NK-92 (cell line): ENCODE results near the gene LRTM2.

Experiments
- DNase-seq: peaks from one replicate; lab custom pipeline; 2025; ENCODE audit not compliant: unreplicated experiment; lab: John Stamatoyannopoulos, UW

The LRTM2 gene

DNA sequence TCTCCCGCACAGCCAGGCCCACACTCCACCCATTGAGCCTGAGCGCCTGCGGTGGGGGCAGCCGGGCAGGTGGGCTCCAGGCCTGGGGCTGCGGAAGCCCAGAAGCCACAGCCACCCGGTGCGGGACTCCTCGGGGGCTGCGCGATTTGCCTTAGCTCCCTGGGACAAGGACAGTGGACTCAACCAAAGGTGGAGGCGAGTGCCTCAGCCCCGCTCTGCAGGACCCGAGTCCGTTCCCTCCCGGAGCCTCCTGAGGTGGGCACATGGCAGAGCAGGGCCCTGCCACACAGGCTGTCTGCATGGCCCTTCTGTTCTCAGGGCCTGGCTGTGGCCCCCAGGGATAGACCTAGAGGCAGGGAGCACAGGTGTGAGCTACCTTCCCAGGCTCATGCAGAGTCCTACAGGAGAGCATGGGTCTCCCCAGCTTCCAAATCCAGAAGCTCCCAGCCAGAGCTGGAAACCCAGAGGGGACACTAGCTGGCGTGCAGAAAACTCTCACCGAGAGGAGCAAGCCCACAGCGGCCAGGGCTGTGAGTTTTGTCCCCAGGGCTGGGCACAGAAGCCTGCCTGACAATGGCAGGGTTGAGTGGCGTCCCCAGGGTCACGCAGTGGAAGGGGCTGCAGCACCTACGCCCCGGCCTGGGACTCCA lies 22.2 kb upstream of the LRTM2 start:
- DNase-seq, result no peak

DNA sequence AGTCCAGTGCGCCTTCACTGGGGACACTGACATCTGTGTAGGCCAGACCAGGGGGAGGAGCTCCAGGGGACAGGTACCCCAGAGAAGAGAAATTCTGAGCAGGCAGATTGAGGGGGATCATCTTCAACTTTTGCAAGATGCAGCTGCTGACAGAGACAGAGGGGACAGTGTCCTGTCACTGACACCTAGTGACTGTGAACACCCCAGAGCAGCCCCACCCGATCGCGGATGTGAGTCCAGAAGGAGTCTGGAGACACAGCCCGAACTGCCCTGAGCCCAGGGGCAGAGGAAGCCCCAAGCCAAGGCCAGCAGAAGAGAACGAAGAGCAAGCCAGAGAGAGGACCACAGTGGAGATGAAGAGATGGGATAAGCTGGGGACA lies 21.7 kb upstream of the LRTM2 start:
- no peak for DNase-seq

DNA sequence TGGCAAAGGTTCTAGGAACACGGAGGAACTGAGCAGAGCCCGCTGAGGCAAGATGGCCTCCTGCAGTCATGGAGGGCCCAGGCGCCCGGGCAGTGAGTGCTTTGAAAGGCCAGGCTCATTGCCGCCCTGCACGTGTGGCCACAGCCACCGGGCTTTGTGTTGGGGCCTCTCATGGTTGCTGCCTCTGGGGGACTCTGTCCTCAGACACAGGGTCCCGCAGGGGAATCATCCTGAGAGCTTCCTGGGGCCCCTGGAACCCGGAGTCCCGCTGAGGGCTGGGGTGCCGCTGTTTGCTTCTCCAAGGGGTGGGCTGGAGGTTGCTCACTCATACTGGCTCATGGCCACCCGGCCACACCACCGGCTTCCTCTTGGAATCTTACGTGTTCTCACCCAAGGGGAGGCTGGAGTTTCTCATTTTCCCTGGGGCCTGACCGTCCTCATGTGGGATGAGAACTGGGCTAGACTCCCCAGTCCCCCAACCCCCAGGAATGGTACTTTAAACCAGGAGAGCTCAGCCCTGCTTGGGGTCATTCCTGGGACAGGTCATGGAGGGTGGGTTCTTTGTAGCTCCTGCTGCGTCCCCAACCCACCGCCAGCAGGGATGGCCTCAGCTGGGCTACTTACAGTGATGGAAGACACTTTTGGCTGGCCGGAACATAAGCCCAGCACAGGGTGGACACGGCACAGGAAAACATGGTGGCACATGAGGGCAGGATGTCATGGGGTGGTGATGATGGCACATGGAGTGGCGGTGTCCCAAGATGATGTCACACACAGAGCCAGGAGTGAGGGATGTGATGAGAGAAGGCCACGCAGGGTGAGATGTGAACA lies 21.1 kb upstream of the LRTM2 start:
- DNase-seq, result no peak

DNA sequence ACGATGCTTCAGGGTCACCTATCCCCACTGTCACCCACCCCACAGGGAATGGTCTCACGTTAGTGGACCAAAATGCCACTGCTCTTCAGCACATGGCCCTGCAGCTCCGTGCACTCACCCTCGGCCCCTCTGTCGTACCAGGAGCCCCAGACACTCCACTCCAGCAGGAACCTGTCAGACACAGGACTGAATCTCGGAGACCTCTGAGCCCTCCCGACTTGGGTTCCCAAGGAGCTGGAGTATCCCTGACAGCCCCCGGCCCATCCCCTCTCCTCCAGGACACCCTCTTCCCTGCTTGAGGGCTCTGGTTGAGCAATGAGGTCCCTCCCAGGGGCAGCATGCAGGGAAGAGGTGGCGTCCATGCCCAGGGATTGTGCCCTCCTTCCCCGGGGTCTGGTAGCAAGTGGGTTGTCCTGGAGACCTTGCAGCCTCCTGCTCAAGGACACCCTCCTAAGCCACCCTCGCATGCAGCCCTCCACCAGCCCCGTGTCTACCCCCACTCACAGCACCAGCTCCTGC lies 20.4 kb upstream of the LRTM2 start:
- no peak for DNase-seq

DNA sequence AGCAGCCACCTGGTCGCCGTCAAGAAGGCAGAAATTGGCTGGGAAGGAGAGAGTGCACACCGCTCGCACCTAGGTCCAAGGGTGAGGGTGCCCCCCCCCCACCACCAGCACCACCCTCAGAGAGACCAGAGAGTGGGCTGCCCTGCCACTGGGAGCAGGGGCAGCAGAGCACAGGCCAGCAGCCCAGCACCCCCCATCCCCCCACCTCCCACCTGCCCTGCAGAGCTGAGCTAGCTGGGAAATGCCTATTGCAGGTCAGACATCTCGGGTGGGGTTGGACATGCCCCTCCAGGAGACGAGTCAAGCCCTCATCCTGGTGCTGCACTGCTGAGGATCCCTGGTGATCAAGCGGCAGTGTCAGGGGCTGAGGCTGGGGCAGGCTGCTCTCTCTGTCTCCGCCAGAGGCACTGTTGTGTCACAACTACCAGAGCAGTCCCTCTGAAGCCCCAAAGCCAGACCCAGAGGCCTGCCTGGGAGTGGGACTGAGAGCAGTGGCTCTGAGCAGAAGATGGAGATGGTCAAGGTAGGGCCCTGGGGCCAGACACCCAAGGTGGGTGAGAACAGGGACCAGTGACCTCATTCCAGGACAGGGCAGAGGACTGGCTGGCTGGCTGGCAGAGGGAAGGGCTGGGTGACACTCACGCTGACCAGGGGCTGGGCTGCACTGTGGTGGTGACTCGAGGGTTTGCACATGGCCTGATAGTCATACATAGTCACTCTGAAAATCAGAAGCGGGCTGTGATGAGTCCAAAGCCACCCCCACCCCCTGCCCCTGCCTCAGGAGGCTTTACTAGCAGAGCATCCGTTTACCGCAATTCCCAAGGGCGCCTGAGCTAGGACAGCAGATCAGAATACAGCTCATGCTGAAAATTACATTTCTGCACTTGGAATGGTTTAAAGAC lies 19.7 kb upstream of the LRTM2 start:
- DNase-seq, result no peak

DNA sequence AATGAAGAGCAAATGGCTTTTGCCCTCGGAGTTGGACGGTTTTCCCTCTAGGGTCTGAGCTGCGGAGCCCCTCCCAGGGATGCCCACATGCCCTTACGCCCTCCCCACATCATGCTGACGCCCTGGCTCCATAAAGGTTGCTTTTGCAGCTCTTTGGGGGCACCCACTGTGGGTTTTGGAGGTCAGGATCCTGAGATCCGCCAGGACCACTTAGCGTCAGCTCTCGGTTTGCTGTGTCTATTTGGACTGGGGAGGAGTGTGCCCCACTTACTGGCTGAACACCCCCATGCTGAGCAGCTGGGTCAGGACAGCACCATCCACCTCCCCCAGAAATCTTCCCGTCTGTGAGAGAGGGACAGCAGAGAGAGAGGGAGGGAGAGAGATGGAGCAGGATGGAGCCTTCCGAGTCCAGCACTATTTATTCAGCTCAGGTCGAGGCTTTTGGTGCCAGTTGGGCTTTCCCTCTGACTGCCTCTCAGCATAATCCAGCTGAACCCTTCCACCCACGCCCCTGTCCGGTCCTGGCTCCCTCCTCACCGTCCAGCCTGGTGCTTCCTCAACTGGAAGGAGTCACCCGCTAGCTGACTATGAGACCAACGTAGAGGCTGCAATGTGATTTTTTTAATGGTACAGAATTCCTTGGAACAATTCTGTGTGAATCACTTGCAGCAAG lies 18.9 kb upstream of the LRTM2 start:
- no peak for DNase-seq

DNA sequence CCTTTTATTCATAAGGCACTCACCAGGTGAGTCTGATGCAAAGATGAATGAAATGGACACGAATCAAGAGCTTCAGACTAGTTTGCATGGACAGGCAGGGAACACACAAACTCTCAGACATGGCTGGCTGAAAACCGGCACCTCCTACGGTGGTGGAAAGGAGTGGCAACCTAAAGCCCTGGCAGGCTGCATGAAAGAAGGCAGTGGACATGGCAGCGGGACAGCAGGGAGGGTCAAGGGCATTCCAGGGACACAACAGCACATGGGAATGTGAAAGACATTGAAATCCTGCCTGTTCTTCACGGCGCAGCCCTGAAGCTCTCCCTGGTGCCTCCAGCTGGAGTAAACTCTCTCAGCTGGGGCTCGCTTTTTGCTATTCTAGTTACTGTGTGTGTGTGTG lies 16.6 kb upstream of the LRTM2 start:
- no peak for DNase-seq

DNA sequence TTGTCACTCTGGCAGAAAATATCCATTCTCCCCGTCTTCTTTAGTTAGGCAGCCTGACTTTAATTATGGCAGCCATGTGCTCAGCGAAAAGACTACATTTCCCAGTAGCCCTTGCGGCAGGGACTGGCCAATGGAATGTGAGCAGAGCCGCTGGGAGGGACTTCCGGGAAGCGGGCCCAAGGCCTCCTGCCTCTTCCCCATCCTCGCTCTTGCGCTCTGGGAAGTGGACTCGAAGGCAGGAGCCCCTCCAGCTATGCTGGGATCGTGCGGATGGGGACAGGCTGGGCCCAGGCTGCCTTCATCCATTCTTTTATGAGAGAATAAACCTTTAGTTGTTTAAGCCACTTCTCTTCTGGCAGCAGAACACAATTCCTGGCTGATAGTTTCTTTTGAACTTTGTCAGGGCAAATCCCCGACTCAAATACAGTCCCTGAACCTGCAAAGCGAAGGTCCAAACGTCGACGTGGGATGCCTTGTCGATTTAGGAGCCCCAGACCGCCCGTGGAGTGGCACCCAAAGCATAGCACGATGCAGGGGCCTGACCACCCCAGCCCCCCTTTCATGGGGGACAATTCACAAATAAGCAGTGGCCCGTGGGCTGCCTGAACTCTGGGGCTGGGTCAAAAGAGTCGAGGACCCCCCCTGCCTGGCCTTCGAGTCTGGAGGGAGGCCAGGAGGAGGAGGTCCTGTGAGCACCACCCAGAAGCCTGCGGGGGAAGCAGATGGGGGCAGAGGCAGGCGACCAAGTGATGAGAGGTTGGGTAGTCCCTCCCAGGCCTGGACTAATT lies 15.6 kb upstream of the LRTM2 start:
- peak; percentile 4 for DNase-seq

DNA sequence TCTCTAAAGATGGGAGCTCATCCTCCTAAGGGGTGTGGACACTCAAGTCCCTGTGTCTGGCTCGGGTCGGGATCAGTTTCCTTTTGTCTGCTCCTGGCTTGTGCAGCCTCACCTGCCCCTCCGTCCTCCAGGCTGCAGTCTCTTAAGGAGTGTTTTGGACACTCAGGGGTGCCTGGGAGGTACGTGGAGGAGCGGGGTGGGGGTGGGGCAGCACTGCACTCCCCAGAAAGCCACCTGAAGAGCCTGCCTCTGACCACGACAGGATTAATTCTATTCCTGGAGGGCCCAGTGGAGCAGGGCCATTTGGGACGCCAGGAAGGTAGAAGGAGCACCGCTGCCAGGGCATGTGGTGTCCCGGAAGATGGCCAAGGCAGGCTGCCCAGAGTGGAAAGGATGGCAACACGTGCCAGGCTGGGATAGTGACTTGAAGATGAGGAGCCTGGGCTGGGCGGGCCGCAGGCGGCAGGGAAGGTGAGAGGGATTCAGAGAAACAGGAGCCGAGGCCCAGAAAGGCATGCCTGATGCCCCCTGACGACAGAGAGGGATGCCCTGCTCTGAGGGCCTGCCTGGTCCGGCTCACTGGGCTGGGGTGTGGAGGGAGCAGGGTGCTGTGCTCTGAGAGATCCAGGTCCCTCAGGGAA lies 14.8 kb upstream of the LRTM2 start:
- no peak for DNase-seq

DNA sequence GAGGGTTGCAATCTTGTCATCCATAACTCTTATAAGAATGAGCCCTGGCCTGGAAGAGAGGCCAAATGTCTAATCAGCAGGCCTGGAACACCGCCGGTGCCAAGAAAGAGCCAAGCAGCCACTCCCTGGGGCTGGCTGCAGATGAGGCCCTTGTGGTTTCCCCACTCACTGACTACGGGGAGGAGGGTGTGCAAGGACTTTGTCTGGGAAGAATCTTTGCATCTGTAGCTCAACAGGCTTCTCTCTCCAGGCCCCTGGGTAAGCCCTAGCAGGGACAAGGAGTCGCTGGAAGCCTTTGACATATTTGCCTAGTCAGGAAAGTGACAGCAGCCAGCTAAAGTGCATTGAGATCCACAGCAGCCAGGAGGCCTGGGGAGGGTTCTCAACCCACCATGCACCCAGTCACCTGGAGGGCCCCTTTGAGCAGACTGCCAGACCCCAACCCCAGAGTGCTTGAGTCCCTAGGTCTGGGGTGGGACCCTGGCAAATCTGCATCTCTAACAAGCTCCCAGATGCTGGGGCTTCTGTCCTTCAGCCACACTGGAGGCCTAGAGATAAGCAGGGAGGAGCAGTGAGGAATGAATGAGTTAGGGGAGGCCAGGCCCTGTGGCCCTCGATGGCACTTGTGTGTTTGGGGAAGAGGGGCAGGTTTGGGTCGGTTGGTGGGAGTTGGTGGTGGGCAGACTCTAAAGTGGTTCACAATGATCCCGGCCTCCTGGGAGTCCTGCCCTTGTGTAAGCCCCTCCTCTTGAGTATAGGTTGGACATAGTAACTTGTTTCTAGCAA lies 13.9 kb upstream of the LRTM2 start:
- no peak for DNase-seq

DNA sequence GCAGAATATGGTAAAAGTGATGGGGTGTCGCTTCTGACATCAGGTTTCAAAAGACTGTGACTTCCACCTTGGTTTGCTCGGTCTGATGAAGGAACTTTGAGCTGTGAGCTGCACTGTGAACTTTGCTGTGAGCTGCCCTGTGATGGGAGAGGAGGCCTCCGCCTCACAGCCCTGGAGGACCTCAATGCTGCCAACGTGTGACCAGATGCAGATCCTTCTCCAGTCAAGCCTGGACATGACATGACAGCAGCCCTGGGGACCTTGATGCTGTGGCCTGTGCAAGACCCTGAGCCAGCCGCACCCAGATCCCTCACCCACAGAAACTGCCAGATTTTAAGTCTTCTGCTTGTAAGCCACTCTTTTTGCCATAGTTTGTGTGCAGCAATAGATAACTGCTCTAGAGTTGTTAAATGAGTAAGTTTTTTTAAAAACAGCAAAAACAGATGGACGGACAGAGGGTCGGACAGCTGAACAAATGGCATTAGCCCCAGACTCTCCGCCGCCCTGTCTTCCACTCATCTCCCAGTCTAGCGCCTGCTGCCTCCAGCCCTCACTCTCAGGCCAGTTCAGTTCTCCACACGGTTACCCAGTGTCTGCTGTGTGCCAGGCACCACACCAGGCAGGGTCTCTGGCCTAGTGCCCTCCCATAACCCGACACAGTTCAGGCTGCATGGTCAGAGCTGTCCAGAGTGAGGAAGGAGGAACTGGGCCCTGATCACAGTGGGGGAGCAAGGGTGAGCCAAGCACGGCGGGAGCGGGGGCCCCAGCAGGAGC lies 13.1 kb upstream of the LRTM2 start:
- no peak for DNase-seq

DNA sequence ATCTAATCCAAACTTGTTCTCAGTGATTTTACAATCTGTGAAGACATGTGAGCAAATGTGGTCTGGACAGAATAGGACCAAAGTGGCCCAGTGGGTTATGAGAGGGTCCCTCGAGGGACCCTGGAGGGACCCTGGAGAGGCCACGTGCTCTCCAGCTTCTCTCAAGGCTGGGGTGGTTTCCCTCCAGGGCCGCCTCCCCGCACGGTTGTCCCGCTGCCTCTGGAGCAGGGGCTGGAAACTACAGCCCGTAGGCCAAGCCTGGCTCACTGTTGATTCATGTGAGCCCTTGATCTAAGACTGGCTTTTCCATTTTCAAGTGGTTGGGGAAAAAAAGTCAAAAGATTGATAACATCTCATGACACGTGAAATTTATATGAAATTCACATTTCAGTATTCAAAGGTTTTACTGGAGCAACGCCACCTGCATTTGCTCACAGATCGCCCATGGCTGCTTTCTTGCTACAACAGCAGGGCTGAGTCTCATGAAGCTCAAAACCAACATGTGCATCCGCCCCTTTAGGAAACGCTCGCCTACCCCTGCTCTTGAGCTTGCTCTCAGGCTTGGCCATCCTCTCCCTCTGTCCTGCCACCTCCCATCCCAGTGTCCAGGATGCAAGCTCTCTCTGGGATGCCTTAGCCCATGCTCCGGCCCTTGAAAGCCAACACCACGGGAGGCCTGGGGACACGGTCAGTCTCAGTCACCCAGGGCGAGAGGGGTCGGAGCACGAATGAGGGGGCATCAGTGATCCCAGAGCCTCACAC lies 12.1 kb upstream of the LRTM2 start:
- no peak for DNase-seq

DNA sequence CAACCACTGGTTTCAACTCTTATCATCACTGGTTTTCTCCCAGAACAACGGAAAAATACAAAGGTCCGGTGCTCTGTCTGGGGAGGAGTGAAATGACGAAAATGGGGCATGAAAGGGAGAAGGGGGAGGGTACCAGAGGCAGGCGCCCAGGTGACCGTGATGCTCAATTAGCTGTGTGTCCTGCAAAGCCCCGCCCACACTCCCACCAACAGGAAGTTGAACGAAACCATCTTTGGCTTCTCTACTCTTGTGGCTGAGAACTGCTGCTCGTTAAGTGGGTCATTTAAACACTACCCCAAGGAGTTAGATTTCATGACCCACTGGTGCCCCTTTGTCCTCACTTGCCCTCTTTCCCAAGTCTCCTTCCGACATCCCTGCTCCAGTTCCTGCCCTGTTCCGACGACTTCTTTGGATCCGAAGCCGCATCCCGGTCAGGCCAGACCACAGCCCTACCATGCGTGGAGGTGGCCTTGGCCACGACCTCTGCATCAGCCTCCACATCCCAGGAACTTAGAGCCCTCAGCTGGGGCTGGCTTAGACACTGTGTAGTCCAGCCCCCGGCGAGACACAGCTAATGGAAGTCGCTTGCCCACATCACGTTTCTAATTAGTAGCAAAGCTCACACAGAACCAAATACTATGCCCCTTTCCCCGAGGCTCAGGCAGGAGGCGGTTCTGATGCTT lies 11.4 kb upstream of the LRTM2 start:
- DNase-seq, result no peak

DNA sequence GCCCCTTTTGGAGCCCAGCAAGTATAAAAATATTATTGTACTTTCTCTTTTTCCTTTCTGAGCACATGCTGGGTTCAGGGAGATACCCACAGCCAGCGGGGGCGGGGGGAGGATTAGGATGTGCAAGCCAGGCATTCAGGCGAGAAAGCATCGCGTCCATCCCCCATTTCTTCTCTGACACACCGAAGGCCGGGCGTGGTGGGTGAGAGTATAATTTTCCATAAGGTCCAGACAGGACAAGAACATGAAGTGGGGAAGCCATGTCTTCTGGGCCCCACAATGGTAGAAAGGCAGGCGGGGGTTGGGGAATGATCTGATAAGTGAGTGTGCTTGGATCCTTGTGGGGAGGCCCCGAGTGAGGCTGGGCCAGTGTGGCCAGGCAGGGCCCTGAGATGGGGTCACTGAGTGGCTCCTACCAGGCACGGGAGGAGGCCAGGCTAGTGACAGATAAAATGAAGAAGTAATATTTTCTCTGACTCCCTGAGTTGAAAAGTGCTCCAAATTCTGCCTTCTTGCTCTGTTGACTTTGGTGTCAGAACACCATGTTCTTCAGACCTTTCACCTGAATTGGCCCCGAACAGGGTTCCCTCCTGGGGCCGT lies 10.7 kb upstream of the LRTM2 start:
- no peak for DNase-seq

DNA sequence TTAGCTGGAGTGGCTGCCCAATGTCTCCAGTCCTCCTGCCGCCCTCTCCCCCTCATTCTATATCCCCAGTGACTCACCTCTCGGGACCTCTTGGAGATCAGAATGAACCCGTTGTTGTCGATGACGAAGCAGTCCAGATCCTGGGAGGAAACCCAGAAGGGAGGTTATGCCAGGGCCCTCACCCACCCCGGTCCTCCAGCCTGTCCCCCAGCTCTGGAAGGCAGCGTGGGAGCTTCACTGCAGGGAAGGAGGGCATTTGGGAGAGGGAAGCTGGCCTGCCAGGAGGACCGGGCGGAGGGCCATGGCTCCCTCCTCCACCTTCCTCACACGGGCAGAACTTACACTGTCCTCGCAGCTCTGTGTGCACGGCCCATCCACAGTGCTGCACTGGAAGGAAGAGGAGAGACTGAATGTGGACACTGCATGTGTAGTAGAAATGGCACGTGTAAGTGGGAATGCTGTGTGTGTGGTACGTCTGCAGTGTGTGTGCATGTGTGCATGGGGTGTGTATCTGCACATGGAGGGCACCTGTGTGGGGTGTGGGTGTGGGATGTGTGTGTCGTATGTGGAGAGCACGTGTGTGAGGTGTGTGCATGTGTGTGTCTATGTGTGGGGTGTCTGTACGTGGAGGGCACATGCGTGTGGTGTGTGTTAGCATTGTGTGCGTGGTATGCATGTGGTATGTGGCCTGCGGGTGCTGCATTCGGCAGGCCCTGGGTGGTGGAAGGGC lies 10.0 kb upstream of the LRTM2 start:
- DNase-seq, result no peak

DNA sequence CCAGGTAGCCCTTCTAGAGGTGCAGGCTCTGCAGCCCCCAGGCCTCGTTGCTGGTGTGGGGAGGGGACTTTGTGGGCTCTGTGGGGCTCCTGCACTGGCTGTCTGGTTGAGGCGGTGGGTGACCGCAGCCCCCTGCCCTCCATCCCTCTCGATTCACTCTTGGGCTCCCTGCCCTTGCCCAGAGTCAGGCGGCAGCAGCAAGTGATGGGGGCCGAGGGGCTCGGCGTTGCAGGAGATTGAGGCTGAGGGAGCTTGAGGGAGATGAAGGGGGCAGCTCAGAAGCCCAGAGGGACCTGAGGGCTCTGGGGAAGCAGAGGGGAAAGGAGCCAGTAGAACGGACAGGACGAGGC lies 9.5 kb upstream of the LRTM2 start:
- DNase-seq, result no peak
